Measurements from ENCODE around the gene DMAC2L.
"Not testable (repeated sequence)": the region's sequence is repeated elsewhere in the genome, so short reads cannot be mapped to it uniquely, and the experiment has no call there.

DMAC2L gene

DNA sequence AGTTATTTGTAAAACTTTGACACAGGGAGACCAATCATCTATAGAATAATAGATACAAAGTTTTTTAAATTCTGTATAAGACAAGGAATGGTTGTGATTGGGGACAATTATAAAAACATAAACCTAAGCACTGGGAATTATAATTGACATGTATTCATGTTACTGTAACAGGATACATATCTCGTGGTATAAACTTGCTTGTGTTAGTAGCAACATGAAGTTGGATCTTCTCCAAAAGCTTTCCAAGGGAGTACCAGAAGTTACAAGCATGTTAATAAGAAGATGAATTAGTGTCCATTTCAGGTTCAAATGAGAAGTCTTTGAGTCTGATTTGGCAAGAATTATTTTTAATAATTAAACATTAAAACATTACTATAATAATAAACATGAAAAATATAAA lies 42.4 kb downstream of the DMAC2L start:
- no peak for DNase-seq (ENCODE audit: low read depth in 2 of 2)

DNA sequence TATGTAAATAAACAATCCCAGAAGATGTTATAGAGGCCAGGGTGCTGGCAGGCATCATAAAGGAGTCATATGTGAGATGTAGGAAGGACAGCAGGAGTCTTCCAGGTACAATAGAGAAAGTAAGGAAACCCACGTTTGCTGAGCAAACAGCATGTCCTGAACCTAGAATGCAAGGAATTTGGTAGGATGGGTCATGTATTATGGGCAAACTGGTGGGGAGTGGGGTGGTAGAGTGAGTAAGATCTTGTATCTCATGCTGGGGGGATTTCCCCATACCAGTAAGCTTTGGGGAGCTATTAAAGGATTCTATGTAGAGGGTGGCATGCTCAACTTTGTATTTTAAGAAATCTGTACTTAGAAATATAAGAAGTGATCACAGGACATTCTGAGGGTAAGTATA lies 43.6 kb downstream of the DMAC2L start:
- DNase-seq (ENCODE audit: low read depth in 2 of 2), result no peak

DNA sequence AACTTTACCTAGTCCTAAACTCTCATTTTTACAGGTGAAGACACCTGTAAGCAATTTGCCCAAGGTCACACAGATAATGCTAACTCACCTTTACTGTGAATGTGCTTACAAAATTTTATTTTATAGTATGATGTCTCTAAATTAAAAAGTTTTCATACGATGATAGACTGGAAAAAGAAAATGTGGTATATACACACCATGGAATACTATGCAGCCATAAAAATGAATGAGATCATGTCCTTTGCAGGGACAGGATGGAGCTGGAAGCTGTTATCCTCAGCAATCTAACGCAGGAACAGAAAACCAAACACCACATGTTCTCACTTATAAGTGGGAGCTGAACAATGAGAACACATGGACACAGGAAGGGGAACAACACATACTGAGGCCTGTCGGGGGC lies 44.2 kb downstream of the DMAC2L start:
- DNase-seq (ENCODE audit: low read depth in 2 of 2), result not testable (repeated sequence)

DNA sequence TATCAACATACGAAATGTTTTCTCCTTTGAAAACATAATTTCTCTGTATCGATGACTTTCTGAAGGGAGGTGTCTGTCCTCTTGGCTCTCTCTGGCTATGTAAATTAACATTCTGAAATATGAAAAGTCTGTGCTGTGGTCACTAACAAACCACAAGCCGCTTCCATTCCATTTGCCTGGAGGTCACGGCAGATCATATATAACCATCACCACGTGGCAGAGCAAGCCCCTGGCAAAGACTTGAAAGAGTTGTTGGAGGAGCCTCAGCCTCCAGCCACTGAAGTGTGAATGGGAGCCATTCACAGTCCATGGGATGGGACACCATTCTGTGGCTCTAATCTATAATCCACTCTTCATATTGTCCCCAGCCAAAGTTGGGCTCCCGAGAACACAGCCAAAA lies 45.0 kb downstream of the DMAC2L start:
- no peak for DNase-seq (ENCODE audit: low read depth in 2 of 2)

DNA sequence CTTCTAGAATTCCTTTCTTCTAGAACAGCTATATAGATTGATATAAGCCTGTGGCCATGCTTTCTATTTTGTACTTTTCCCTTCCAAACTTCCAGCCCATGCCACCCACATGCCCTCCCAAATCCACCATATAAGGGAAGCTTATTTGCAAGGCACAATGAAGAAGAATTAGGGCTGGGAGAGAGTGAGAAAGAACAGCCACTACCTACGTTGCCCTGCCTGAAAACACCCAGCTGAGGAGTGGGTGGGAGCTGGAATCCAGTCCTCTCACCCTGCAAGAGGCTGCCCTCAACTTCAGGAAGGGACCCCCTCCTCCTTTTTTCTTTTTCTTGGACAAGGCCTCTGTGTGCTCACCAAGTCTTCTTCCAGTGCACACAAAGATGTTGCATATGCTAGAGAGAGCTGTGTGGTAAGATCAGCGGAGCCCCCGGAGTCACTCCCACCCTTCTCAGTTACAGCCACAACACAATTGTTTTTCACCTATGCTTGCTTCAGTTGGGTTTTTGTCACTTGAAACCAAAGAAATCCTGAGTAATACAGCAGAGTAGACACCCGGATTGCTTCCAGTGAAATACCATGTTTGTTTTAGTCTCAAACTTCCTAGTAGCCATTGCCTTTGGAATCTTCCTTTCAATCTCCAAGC lies 45.8 kb downstream of the DMAC2L start:
- no peak for DNase-seq (ENCODE audit: low read depth in 2 of 2)

- no peak for DNase-seq (ENCODE audit: low read depth in 2 of 2)
Measured at GRCh38 chr14:50359631-50360030, 47.5 kb downstream of the DMAC2L start.

GRCh38 chr14:50360093-50360492 lies 48.0 kb downstream of the DMAC2L start:
- DNase-seq (ENCODE audit: low read depth in 2 of 2), result no peak

GRCh38 chr14:50360851-50361250 lies 48.7 kb downstream of the DMAC2L start:
- no peak for DNase-seq (ENCODE audit: low read depth in 2 of 2)

GRCh38 chr14:50361473-50362403 lies 49.6 kb downstream of the DMAC2L start:
- not testable (repeated sequence) for DNase-seq (ENCODE audit: low read depth in 2 of 2)

- peak in 1 of 2 donors; percentile 14 for DNase-seq (ENCODE audit: low read depth in 2 of 2)
Measured at GRCh38 chr14:50362764-50363713, 50.9 kb downstream of the DMAC2L start.

DNA sequence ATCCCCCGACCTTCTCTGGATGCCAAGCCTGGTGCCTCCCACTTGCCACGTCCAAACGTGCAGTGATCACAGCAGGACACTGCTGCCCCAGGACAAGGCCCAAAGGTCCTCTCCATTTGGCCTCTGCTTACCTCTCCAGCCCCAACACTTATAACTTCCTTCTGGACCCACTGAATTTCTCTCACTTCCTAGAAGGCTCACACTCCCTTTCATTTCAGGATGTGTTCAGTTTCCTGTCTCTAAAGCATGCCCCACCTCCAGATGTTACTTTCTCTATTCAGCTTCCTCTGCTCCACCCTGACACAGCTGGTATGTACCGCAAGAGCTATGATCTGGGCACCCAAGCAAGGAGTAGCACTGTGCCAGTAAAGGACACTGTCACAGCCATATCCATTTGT lies 51.6 kb downstream of the DMAC2L start:
- DNase-seq (ENCODE audit: low read depth in 2 of 2), result no peak

DNA sequence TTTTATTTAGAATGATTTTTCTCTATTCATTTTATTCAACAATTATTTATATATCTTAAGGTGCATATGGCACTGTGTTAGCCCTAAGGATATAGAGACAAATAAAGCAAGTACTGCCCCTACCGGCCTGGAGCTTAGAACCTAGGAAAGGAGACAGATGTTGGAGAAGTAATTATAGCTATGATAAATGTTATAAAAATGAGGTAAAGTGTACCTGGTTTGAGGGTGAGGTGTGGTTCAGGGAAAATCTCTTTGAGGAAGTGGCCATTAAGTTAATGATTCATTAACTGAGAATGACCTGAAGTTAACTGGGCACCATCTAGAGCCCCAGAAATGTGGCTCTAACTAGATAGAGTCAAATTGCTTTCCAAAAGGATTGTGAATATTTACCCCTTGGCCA lies 52.7 kb downstream of the DMAC2L start:
- no peak for DNase-seq (ENCODE audit: low read depth in 2 of 2)

- DNase-seq (ENCODE audit: low read depth in 2 of 2), result not testable (repeated sequence)
Measured at GRCh38 chr14:50365572-50365971, 53.4 kb downstream of the DMAC2L start.

DNA sequence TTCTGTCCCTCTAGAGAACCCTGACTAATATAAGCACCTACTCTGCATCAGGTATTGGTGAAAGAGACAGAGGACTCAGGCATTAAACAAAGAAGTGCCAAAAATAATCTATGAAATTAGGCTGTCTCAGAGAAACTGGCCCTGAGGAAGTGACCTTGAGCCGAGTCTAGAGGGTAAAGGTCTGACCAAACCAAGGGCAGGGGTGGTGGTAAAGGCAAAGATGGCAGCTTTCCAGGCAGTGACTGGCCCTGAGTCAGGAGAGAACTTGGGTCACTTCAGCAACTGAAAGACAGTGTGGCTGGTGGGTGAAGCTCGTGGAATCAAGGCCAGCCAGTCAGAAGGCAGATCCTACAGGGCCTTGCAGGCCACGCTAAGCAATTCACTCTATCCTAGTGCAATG lies 54.0 kb downstream of the DMAC2L start:
- no peak for DNase-seq (ENCODE audit: low read depth in 2 of 2)

GRCh38 chr14:50366589-50366988 lies 54.5 kb downstream of the DMAC2L start:
- no peak for DNase-seq (ENCODE audit: low read depth in 2 of 2)

- no peak for DNase-seq (ENCODE audit: low read depth in 2 of 2)
Measured at GRCh38 chr14:50371546-50371945, 59.4 kb downstream of the DMAC2L start.

DNA sequence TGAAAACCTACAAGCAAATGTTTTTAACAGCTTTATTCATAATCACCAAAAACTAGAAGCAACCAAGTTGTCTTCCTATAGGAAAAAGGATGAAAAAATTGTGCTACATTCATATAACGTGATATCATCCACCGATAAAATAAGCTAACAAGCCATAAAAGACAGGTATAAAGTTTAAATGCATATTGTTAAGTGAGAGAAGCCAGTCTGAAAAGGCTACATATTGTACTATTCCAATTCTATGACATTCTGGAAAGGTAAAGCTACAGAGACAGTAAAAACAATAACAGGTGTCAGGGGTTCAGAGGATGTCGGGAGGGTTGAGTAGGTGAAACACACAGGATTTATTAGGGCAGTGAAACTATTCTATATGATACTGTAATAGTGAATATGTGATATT lies 61.8 kb downstream of the DMAC2L start:
- DNase-seq (ENCODE audit: low read depth in 2 of 2), result no peak

DNA sequence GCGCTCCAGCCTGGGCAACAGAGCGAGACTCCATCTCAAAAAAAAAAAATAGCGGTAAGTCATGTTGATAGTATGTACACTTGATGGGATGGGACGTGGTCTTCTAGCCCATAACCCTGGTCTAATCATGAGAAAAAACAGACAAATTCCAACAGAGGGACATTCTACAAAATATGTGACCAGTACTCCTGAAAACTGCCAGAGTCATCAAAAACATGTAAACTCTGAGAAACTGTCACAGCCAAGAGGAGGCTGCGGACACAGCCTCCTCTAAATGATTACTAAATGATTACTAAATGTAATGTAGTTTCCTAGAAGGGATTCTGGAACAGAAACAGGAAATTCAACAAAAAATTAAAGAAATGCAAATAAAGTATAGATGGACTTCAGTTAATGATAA lies 63.6 kb downstream of the DMAC2L start:
- DNase-seq (ENCODE audit: low read depth in 2 of 2), result no peak
